ENCODE data around the gene LRRC4C.

DNA sequence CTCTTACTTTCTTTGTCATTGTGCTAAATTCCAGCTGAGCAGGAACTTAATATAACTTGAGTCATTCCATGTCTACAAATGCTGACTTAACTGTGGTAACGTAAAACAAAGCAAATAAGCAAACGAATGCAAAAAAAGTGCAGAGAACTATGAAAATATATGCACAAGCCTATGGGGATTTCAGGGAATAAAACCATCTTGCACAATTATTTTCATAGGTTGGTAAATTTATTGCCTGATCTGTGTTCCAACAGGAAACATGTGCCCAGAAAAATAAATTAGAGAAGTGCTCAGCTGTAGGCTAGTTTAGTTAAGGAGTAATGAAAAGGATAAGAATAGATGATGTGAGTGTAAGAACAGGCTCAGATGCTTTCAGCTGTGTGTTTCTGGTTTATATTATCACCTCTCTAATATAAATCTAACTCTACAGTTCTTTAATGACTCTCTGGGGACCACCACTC is 1169.3 kb downstream of the LRRC4C start:
- TF ChIP-seq, protein P1, sequence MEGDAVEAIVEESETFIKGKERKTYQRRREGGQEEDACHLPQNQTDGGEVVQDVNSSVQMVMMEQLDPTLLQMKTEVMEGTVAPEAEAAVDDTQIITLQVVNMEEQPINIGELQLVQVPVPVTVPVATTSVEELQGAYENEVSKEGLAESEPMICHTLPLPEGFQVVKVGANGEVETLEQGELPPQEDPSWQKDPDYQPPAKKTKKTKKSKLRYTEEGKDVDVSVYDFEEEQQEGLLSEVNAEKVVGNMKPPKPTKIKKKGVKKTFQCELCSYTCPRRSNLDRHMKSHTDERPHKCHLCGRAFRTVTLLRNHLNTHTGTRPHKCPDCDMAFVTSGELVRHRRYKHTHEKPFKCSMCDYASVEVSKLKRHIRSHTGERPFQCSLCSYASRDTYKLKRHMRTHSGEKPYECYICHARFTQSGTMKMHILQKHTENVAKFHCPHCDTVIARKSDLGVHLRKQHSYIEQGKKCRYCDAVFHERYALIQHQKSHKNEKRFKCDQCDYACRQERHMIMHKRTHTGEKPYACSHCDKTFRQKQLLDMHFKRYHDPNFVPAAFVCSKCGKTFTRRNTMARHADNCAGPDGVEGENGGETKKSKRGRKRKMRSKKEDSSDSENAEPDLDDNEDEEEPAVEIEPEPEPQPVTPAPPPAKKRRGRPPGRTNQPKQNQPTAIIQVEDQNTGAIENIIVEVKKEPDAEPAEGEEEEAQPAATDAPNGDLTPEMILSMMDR (IDR thresholded peaks at IDR 0.05), result no peak
- no peak for TF ChIP-seq POLR2A (IDR thresholded peaks at IDR 0.05)
